Measurements from ENCODE around the gene ANKMY1. TPM values are rescaled to one million over a fixed set of nuclear protein-coding genes. Genes with fewer than 3 reads are reported as not detected.

ANKMY1 gene
- total RNA-seq, 3 donors from 2014 or later (not counting 1 experiment from before 2014, with no cell fraction given): 43.8 to 51.5 (median 46.6) TPM

DNA sequence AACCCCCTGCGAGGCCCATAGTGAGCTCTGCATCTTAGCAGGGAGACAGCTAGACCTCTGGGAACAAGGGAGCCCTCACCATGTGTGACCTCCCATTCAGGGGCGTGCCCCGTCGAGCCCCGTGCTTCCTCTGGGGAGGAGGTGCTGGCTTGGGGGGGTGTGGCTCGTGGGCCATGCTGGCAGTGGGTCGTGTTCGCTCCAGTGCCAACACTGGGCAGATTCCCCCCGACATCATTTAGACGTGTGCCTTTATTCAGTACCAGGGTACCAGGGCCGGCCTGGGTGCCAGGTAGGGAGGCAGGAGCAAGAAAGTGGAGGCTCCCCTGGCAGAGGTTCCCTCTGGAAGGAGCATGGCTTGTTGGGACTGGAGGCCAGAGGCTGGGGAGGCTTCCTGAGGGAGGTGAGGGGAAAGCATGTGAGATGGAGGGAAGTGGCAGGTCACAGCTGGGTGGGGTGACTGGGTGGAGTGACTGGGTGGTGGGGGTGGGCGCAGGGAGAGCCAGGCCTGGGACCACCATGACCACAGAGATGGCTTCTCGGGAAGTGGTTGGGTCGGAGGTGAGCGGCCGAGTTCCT is 107.2 kb downstream of the ANKMY1 start:
- no peaks in the 10 kb centered on the region for H3K36me3 ChIP-seq (ENCODE audit: control insufficient read depth, insufficient read depth, low read length)
- WGBS (ENCODE audit: insufficient coverage): 70% methylated on average over 16 of the region's 16 CpGs
- DNase-seq (no peak), ATAC-seq (no peak)
- H3K27me3 ChIP-seq (ENCODE audit: control insufficient read depth, insufficient read depth, low read length): peaks cover 26% of the 10 kb centered on the region
- intact Hi-C loops (cut with micrococcal nuclease): no loop called here
- no peak overlapping the region for H3K27ac ChIP-seq (ENCODE audit: low read length)
- peaks cover 25 to 36% of the 10 kb centered on the region in 2 donors for H3K27me3 Mint-ChIP-seq (ENCODE audit: low read depth in 2 of 2)
- no peaks in the 10 kb centered on the region for H3K9me3 ChIP-seq (ENCODE audit: control insufficient read depth, insufficient read depth, low read length)
- H3K4me1 ChIP-seq (ENCODE audit: control insufficient read depth, insufficient read depth, low read length): peaks cover 13% of the 10 kb centered on the region
- no peak for TF ChIP-seq CTCF (IDR thresholded peaks at IDR 0.05)
- no peak overlapping the region for H3K27ac Mint-ChIP-seq
- H3K9me3 Mint-ChIP-seq: no peaks in the 10 kb centered on the region
- peaks cover 5 to 17% of the 10 kb centered on the region in 2 donors for H3K4me1 Mint-ChIP-seq
- no peak overlapping the region for H3K4me3 ChIP-seq (ENCODE audit: low read length)
- H3K4me3 Mint-ChIP-seq: no peak overlapping the region
- H3K36me3 Mint-ChIP-seq: no peaks in the 10 kb centered on the region

- Histone ChIP-seq H3K4me3 (ENCODE audit: low read length) (no peak overlapping the region), H3K4me1 (ENCODE audit: control insufficient read depth, insufficient read depth, low read length) (peaks cover 13% of the 10 kb centered on the region), H3K27ac (ENCODE audit: low read length) (no peak overlapping the region), H3K27me3 (ENCODE audit: control insufficient read depth, insufficient read depth, low read length) (peaks cover 24% of the 10 kb centered on the region), H3K36me3 (ENCODE audit: control insufficient read depth, insufficient read depth, low read length) (no peaks in the 10 kb centered on the region), H3K9me3 (ENCODE audit: control insufficient read depth, insufficient read depth, low read length) (no peaks in the 10 kb centered on the region)
- Mint-ChIP-seq H3K27me3 (ENCODE audit: low read depth in 2 of 2) (peaks cover 24 to 34% of the 10 kb centered on the region in 2 donors), H3K9me3 (no peaks in the 10 kb centered on the region), H3K4me3 (no peak overlapping the region), H3K36me3 (no peaks in the 10 kb centered on the region), H3K4me1 (peaks cover 5 to 16% of the 10 kb centered on the region in 2 donors), H3K27ac (no peak overlapping the region)
- intact Hi-C loops (cut with micrococcal nuclease): no loop called here
- no peak for TF ChIP-seq CTCF (IDR thresholded peaks at IDR 0.05)
- no peak for DNase-seq
- ATAC-seq: no peak
- WGBS (ENCODE audit: insufficient coverage): 84% methylated on average over 22 of the region's 22 CpGs
These were observed 107.8 kb downstream of the ANKMY1 start for GRCh38 chr2:240449764-240450531.

GRCh38 chr2:240448387-240449274 is 109.2 kb downstream of the ANKMY1 start:
- no peak for TF ChIP-seq CTCF (IDR thresholded peaks at IDR 0.05)
- 86% methylated on average over 23 of the region's 23 CpGs for WGBS (ENCODE audit: insufficient coverage)

More at GRCh38 chr2:240448387-240449274, 109.2 kb downstream of the ANKMY1 start:
- intact Hi-C loops (cut with micrococcal nuclease): no loop called here
- Mint-ChIP-seq H3K27ac (no peak overlapping the region), H3K4me1 (peaks cover 0 to 5% of the 10 kb centered on the region in 2 donors), H3K27me3 (ENCODE audit: low read depth in 2 of 2) (peaks cover 13 to 23% of the 10 kb centered on the region in 2 donors), H3K4me3 (no peak overlapping the region), H3K36me3 (no peaks in the 10 kb centered on the region), H3K9me3 (no peaks in the 10 kb centered on the region)
- peaks cover 16% of the 10 kb centered on the region for H3K27me3 ChIP-seq (ENCODE audit: control insufficient read depth, insufficient read depth, low read length)
- peaks cover 7% of the 10 kb centered on the region for H3K4me1 ChIP-seq (ENCODE audit: control insufficient read depth, insufficient read depth, low read length)
- DNase-seq (no peak), ATAC-seq (no peak)
- H3K4me3 ChIP-seq (ENCODE audit: low read length): no peak overlapping the region
- H3K27ac ChIP-seq (ENCODE audit: low read length): no peak overlapping the region
- H3K9me3 ChIP-seq (ENCODE audit: control insufficient read depth, insufficient read depth, low read length): no peaks in the 10 kb centered on the region
- H3K36me3 ChIP-seq (ENCODE audit: control insufficient read depth, insufficient read depth, low read length): no peaks in the 10 kb centered on the region

All from natural killer cell (primary cell).